ENCODE data around the gene ACVR2B. TPM values are rescaled to one million over a fixed set of nuclear protein-coding genes. Genes with fewer than 3 reads are reported as not detected.

The ACVR2B gene
- total RNA-seq, 1 experiment from 2014 or later: 1.3 TPM

GRCh38 chr3:38532529-38532928 is 78.8 kb downstream of the ACVR2B start:
- no peak for DNase-seq (ENCODE audit: low spot score)

GRCh38 chr3:38533285-38533976 is 79.7 kb downstream of the ACVR2B start:
- no peak for DNase-seq (ENCODE audit: low spot score)

GRCh38 chr3:38534180-38534579 is 80.5 kb downstream of the ACVR2B start:
- no peak for DNase-seq (ENCODE audit: low spot score)

GRCh38 chr3:38534604-38535003 is 80.9 kb downstream of the ACVR2B start:
- no peak for DNase-seq (ENCODE audit: low spot score)

DNA sequence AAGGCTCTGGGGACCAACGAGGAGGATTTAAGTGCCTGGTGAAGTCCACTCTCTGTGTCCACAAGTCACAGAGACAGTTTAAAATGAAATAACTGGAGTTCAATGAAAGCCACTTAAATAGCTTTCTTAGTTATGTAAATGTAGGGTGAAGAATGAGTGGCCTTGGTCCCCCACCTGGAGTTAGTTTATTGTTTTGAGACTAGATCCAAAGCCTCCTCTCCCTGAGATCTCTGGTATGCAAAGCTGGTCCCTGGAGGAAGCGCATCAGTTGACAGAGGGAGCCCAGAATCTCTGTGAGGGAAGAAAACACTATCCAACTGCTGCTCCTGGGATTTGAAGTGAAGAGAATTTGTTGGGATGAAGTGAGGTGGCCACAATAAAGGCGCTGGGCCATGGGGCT is 83.0 kb downstream of the ACVR2B start:
- DNase-seq (ENCODE audit: low spot score): no peak

DNA sequence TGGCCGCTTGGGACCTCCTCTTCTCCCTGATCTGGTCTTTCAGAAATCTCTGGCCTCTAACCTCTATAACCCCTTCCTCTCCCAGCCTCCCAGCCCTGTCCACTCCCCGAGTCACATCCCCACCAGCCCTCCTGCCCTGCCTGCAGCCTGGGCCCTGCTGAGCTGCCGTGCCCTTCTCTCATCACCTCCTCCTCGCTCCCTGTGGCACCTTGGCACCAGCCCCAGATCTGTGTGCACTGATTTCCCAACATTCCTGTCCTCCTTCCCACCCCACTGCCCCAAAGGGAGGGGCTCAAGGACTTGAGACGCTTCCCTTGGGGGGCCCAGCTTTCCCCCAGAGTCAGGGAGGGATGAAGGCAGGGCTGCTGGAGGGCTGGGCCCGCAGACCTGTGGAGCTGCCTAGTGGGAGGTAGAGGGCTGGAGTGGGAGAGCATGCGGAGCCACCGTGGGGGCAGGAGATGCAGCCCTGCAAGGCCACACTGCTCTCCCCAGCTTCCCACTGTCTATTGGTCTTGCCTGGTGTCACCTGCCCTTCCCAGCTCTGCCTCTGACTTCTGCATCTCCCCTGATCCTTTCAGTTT is 85.2 kb downstream of the ACVR2B start:
- DNase-seq (ENCODE audit: low spot score): no peak

DNA sequence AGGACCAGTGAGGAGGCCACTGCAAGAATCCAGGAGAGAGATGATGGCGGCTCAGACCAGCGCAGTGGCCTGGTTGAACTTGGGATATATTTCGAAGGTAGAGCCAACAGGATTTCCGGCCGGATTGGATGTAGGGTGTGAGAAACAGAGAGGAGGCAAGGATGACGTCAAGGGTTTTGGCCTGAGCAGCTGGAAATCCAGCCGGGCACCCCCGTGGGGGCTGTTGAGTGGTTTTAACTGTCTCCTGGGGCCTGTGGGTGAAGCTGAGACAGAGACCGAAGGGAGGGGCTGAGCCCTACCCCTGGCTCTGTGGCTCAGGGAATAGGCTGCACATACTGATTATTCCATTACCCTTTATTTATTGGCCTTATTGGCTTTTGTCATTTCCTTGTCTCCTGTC is 88.1 kb downstream of the ACVR2B start:
- peak; percentile 58 for DNase-seq (ENCODE audit: low spot score)

Other genes starting within 250 kb of the ACVR2B start
- not detected in 2 replicates for gene SLC22A13, start 188.1 kb upstream of the ACVR2B start, total RNA-seq (2014; rRNA removed; shearing (Covaris generic))
- not detected in 2 replicates for gene SLC22A14, start 171.6 kb upstream of the ACVR2B start, total RNA-seq (2014; rRNA removed; shearing (Covaris generic))
- 2.7 TPM in 2 replicates for gene XYLB, start 107.1 kb upstream of the ACVR2B start, total RNA-seq (2014; rRNA removed; shearing (Covaris generic))
- gene EXOG, start 42.5 kb downstream of the ACVR2B start, total RNA-seq (2014; rRNA removed; shearing (Covaris generic)): 10.9 and 13.6 TPM in 2 replicates
- gene SCN5A, start 195.8 kb downstream of the ACVR2B start, total RNA-seq (2014; rRNA removed; shearing (Covaris generic)): 1.7 and 4.0 TPM in 2 replicates